ENCODE measurements around the gene SRP68. TPM values are rescaled to one million over a fixed set of nuclear protein-coding genes. Genes with fewer than 3 reads are reported as not detected.

Gene SRP68
- total and polyA plus RNA-seq, 2 donors (not counting 1 experiment from before 2014, with no cell fraction given): 34.0 to 68.6 TPM

DNA sequence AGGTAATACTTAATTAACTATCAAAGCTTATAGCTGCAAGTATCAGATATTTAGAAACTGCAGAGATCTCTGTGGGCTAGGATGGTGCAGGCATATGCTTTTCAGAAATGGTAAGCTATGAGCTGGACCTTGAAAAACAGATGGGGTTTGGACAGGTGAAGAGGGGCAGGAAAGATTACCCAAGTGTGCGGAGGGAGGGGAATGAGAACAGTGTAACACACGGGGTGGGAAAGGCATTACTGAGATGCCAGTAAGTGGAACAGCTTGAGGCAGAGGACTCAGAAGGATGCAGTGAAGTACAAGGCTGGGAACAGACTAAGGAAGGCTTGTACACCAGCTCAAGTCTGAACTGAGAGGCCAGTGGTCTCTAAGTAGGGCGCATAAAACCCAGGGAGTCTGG, 23.1 kb downstream of the SRP68 start:
- H3K9ac ChIP-seq (ENCODE audit: insufficient read depth, low read length): no peak overlapping the region
- no peaks in the 10 kb centered on the region for H4K20me1 ChIP-seq (ENCODE audit: control insufficient read depth, extremely low read depth, insufficient read depth, low read length)
- H3K27me3 ChIP-seq (ENCODE audit: control insufficient read depth, insufficient read depth, low read length): no peaks in the 10 kb centered on the region
- no peak overlapping the region for H3K27ac ChIP-seq (ENCODE audit: insufficient read depth, low read length)
- no peak for TF ChIP-seq CTCF (conservative IDR thresholded peaks at IDR 0.05 in 1 of 2, IDR thresholded peaks at IDR 0.05 in 1 of 2; ENCODE audit: low read depth in 1 of 2, low read length in 2 of 2)
- TF ChIP-seq EZH2 (IDR thresholded peaks at IDR 0.05; ENCODE audit: low read length, missing control alignments): no peak
- H3K4me2 ChIP-seq (ENCODE audit: extremely low read depth, insufficient read depth, low read length): no peak overlapping the region
- no peak overlapping the region for H3K4me3 ChIP-seq (replicated peaks in 1 of 4; ENCODE audit: control extremely low read depth in 1 of 4, insufficient read depth in 1 of 4, low read depth in 3 of 4, low read length in 4 of 4)
- H3K9me3 ChIP-seq (ENCODE audit: control insufficient read depth, insufficient read depth, low read depth, low read length): no peaks in the 10 kb centered on the region
- peaks cover 2% of the 10 kb centered on the region for H3K4me1 ChIP-seq (ENCODE audit: control insufficient read depth, extremely low read depth, insufficient read depth, low read length)
- peaks cover 2% of the 10 kb centered on the region for H3K79me2 ChIP-seq (ENCODE audit: control insufficient read depth, insufficient read depth, low read length)
- DNase-seq (ENCODE audit: low read depth in 2 of 2): no peak
- H3K36me3 ChIP-seq (ENCODE audit: control insufficient read depth, insufficient read depth, low read length): peaks cover 14% of the 10 kb centered on the region
- H2AFZ ChIP-seq (ENCODE audit: low read length): no peak overlapping the region

DNA sequence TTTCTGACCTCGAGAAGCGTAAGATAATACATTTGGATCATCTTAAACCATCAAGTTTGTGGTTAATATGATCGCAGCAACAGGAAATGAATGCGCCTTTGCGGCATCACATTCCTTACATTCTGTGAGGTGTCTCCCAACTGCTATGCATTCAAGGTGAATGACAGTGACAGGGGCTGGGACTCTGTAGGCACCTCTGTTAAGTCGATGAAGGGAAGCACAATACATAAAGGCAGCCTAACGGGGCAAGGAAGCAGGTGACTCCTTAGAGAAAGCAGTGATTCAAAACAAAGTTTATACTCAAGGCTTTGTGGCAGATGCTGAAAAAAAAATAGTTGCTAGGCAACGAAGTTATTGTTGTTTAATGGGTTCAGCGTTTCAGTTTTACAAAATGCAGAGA, 23.6 kb downstream of the SRP68 start:
- TF ChIP-seq EZH2 (IDR thresholded peaks at IDR 0.05; ENCODE audit: low read length, missing control alignments) (no peak), CTCF (conservative IDR thresholded peaks at IDR 0.05 in 1 of 2, IDR thresholded peaks at IDR 0.05 in 1 of 2; ENCODE audit: low read depth in 1 of 2, low read length in 2 of 2) (no peak)
- peaks cover 18% of the 10 kb centered on the region for H3K36me3 ChIP-seq (ENCODE audit: control insufficient read depth, insufficient read depth, low read length)
- DNase-seq (ENCODE audit: low read depth in 2 of 2): peak in 1 of 2 donors; percentile 66

GRCh38 chr17:76048025-76048605, 24.2 kb downstream of the SRP68 start:
- TF ChIP-seq CTCF (conservative IDR thresholded peaks at IDR 0.05 in 1 of 2, IDR thresholded peaks at IDR 0.05 in 1 of 2; ENCODE audit: low read depth in 1 of 2, low read length in 2 of 2): no peak
- no peak for TF ChIP-seq EZH2 (IDR thresholded peaks at IDR 0.05; ENCODE audit: low read length, missing control alignments)
- H2AFZ ChIP-seq (ENCODE audit: low read length): no peak overlapping the region
- no peak for DNase-seq (ENCODE audit: low read depth in 2 of 2)
- H3K4me3 ChIP-seq (replicated peaks in 1 of 4; ENCODE audit: control extremely low read depth in 1 of 4, insufficient read depth in 1 of 4, low read depth in 3 of 4, low read length in 4 of 4): no peak overlapping the region
- peaks cover 22% of the 10 kb centered on the region for H3K36me3 ChIP-seq (ENCODE audit: control insufficient read depth, insufficient read depth, low read length)
- H4K20me1 ChIP-seq (ENCODE audit: control insufficient read depth, extremely low read depth, insufficient read depth, low read length): no peaks in the 10 kb centered on the region
- H3K4me1 ChIP-seq (ENCODE audit: control insufficient read depth, extremely low read depth, insufficient read depth, low read length): no peaks in the 10 kb centered on the region
- no peak overlapping the region for H3K27ac ChIP-seq (ENCODE audit: insufficient read depth, low read length)
- H3K9me3 ChIP-seq (ENCODE audit: control insufficient read depth, insufficient read depth, low read depth, low read length): no peaks in the 10 kb centered on the region
- H3K27me3 ChIP-seq (ENCODE audit: control insufficient read depth, insufficient read depth, low read length): no peaks in the 10 kb centered on the region
- H3K4me2 ChIP-seq (ENCODE audit: extremely low read depth, insufficient read depth, low read length): no peak overlapping the region
- H3K79me2 ChIP-seq (ENCODE audit: control insufficient read depth, insufficient read depth, low read length): peaks cover 2% of the 10 kb centered on the region
- no peak overlapping the region for H3K9ac ChIP-seq (ENCODE audit: insufficient read depth, low read length)

More for the DNA sequence above, 23.6 kb downstream of the SRP68 start:
- no peaks in the 10 kb centered on the region for H3K27me3 ChIP-seq (ENCODE audit: control insufficient read depth, insufficient read depth, low read length)
- H3K4me1 ChIP-seq (ENCODE audit: control insufficient read depth, extremely low read depth, insufficient read depth, low read length): no peaks in the 10 kb centered on the region
- H3K4me2 ChIP-seq (ENCODE audit: extremely low read depth, insufficient read depth, low read length): no peak overlapping the region
- no peak overlapping the region for H3K9ac ChIP-seq (ENCODE audit: insufficient read depth, low read length)
- H3K9me3 ChIP-seq (ENCODE audit: control insufficient read depth, insufficient read depth, low read depth, low read length): no peaks in the 10 kb centered on the region
- H3K4me3 ChIP-seq (replicated peaks in 1 of 4; ENCODE audit: control extremely low read depth in 1 of 4, insufficient read depth in 1 of 4, low read depth in 3 of 4, low read length in 4 of 4): no peak overlapping the region
- no peak overlapping the region for H3K27ac ChIP-seq (ENCODE audit: insufficient read depth, low read length)
- H4K20me1 ChIP-seq (ENCODE audit: control insufficient read depth, extremely low read depth, insufficient read depth, low read length): no peaks in the 10 kb centered on the region
- no peak overlapping the region for H2AFZ ChIP-seq (ENCODE audit: low read length)
- H3K79me2 ChIP-seq (ENCODE audit: control insufficient read depth, insufficient read depth, low read length): peaks cover 2% of the 10 kb centered on the region
